HG03432 (cell line): Measurements from ENCODE around the gene SH3RF3.
A peak's percentile ranks its signal among the peaks of the same experiment; 100 is the strongest.

Experiments used
- ATAC-seq: cut with Tn5 transposase; IDR thresholded peaks from one replicate; pipeline ENCODE4 v1.9.1; 2021; ENCODE audit warnings: mild to moderate bottlenecking, moderate library complexity; ENCODE audit not compliant: unreplicated experiment

SH3RF3 gene

GRCh38 chr2:109346601-109347228, 217.7 kb downstream of the SH3RF3 start:
- ATAC-seq = no peak

DNA sequence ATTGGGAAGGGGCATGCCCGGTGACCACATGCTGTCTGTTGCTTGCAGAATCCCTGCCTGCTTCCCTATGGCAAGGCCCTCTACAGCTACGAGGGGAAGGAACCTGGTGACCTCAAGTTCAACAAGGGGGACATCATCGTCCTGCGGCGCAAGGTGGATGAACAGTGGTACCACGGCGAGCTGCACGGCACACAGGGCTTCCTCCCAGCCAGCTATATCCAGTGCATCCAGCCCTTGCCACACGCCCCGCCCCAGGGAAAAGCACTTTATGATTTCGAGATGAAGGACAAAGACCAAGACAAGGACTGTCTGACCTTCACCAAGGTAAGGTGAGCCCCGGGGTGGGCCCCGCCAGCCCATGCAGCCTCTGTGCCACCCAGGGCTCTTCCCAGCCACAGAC, 218.6 kb downstream of the SH3RF3 start:
- no peak for ATAC-seq

GRCh38 chr2:109348190-109348589, 219.2 kb downstream of the SH3RF3 start:
- ATAC-seq = no peak

- peak; percentile 65 for ATAC-seq
Observed at GRCh38 chr2:109348671-109349502, 219.9 kb downstream of the SH3RF3 start.

- ATAC-seq = no peak
Observed at GRCh38 chr2:109349503-109350465, 220.8 kb downstream of the SH3RF3 start.

GRCh38 chr2:109350526-109350925, 221.5 kb downstream of the SH3RF3 start:
- ATAC-seq = no peak

GRCh38 chr2:109351164-109351756, 222.3 kb downstream of the SH3RF3 start:
- ATAC-seq = no peak

DNA sequence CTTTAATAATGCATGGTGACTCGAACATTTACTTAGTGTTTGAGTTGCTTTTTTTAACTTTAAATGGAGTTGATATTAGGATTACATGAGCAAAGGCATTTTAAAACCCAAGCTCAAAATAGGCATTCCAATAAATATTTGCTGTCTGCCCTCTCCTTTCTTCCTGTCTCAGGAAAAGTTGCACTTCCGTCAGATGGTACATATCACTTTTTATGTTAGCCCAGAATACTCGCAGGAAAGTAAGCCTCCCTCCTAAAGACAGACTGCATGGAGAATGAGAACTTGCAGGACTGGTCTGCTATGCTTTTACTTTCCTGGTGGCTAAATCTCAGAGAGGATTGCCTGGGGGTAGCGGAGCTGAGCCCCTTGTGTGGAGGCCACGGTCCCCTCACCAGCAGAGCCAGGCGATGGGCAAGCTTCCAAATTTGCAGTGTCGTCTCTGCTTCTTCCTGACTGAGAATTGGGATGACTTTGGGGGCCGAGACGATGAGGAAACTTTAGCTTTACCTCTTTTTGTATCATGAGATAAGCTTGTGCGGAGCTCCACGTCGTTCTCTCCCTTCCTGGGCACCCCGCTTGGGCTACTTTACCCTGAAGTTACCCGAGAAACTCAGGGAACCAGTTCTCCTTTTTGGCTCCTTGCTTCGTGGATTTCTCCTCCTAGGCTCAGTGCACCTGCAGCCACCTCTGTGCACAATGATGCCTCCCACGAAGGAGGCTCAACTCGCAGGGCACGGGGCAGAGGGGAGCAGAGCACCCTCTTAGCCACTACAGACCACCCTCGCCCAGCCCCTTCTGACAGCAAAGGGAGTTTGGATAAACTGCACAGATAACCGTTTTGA, 223.3 kb downstream of the SH3RF3 start:
- no peak for ATAC-seq

DNA sequence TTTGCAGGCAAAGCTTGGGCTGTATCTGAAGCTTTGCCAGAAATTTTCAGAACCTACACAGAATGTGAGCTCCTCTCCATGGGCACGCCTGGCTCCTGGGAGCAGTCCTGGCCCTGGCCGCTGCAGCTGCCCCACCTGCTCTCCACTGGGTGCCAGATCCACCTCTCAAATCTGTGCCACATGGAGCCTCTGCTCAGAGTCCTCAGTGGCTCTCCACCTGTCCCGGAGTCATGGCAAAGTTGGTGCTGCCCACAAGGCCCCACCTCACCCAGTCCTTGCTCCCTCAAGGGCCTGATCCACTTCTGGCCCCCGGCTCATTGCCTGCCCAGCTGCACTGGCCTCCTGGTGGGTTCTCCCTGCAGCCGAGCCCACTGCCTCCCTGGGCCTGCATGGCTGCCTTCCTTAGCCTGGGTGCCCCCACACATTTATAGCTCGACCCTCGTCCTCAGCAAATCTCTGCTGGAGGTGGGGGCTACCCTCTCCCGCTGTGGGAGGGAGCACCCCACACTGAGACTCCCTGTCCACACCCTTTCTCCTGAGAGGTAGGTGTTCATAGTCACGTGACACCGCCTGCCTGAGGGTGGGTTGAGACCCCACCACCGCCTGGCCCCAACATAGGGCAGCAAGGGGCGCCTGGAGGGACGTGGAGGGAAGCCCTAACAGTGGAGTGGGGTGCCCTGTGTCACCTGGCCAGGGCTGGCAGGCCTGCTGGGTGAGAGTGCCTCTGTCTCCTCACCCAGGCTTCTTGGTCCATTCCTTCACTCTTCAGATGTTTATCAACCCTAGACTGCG, 224.1 kb downstream of the SH3RF3 start:
- no peak for ATAC-seq

GRCh38 chr2:109353806-109354745, 225.1 kb downstream of the SH3RF3 start:
- ATAC-seq = no peak

- ATAC-seq = no peak
Observed at GRCh38 chr2:109355192-109355843, 226.3 kb downstream of the SH3RF3 start.

DNA sequence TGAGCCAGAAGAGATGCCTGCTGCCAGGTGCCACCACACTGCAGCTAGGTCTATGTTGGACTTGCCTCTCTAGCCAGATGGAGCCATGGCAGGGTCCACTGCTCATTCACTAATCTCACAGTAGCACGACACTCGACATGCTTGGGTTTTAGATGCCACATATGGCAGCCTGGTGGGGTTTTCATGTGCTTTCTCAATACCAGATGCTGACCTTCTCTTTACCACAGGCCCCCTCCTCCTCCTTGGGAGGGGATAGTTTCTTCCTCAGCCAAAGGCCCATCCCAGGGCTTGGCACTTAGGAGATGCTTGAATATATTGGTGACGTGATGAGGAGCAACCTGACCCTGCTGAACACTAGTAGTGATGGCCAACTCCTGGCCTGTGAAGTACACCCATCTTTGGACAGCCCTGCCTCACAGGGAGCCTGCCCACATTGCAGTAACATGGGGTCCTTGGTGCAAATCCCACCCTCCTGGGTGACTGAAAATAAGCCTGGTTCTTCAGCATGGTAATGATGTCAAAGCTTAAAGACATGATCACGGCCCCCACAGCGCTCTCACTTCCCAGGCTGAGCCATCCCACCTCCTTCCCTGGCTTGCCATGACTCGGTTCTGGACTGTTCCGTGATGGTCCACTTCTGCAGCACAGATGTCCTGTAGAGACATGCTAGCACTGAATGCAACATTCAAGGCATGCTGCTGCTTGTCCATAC, 227.5 kb downstream of the SH3RF3 start:
- ATAC-seq = no peak

- ATAC-seq = no peak
Observed at GRCh38 chr2:109364217-109364616, 235.2 kb downstream of the SH3RF3 start.

- ATAC-seq = no peak
Observed at GRCh38 chr2:109365131-109365530, 236.1 kb downstream of the SH3RF3 start.

GRCh38 chr2:109367683-109368082, 238.7 kb downstream of the SH3RF3 start:
- ATAC-seq = no peak

DNA sequence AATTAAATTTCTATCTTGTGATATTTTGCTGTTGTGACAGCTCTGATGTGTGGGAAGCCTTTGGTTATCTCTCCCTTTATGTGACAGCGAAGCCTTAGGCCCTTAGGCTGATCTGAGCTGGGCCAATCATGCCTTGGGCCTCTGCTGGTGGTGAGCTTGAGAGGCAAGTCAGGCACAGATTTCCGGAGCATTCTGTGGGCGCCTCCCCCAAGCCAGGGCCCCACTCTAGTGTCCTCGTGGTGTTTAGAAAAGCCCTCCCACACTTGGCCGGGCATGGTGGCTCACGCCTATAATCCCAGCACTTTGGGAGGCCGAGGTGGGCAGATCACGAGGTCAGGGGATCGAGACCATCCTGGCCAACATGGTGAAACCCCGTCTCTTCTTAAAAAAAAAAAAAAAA, 239.8 kb downstream of the SH3RF3 start:
- no peak for ATAC-seq

DNA sequence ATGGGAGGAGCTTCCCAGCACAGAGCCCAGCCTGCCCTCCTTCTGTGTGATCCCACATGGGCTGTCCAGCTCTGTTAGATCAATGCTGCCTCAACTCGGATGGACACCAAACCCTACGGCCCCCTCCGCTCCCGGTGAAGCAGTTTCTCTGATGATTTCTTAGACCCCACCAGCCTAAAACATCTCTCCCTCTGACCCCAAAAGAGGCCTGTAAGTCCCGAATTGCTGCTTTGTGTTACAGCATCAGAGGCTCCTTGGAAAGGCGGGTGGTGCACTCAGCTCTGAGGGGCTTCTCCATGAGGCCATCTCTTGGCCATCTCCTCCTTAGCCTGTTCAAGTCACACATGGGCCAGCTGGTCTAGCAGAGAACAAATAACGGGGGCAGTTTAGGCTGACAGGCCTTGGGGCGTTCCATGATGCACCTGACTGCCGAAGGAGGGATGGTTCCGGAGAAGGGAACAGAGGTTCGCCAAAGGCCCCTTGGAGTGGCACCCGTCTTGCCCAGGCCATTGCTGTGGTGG, 240.7 kb downstream of the SH3RF3 start:
- no peak for ATAC-seq
